Activated CD4-positive, alpha-beta memory T cell treated with anti-CD3 and anti-CD28 coated beads for 36 hours (primary cell): ENCODE measurements around the gene ADAMTS9. TPM values are rescaled to one million over a fixed set of nuclear protein-coding genes. Genes with fewer than 3 reads are reported as not detected.

Source experiments
- CTCF ChIA-PET: fragments of 350-600 bp; sonication (Branson Sonifier 250); formaldehyde crosslinking; loops from one replicate; lab custom pipeline; 2021; ENCODE audit warnings: antibody characterized with exemption, inconsistent platforms; lab: Charles Lee
- POLR2A ChIA-PET: fragments of 350-600 bp; sonication (Branson Sonifier 250); formaldehyde crosslinking; loops from one replicate; lab custom pipeline; 2021; ENCODE audit warnings: antibody characterized with exemption; lab: Charles Lee
- DNase-seq: peaks from one replicate; pipeline ENCODE4 v3.0.0-alpha.2; 2020
- H3K27ac Mint-ChIP-seq: one replicate; pipeline ENCODE4 v1.8.0; 2021; ENCODE audit warnings: mixed read lengths
- H3K27me3 Mint-ChIP-seq: one replicate; pipeline ENCODE4 v1.8.0; 2021; ENCODE audit warnings: mixed read lengths
- H3K36me3 Mint-ChIP-seq: one replicate; pipeline ENCODE4 v1.8.0; 2021; ENCODE audit warnings: mixed read lengths
- H3K4me1 Mint-ChIP-seq: one replicate; pipeline ENCODE4 v1.8.0; 2021; ENCODE audit warnings: low read depth, mixed read lengths
- H3K4me3 Mint-ChIP-seq: one replicate; pipeline ENCODE4 v1.8.0; 2021; ENCODE audit warnings: mild to moderate bottlenecking, mixed read lengths
- H3K9me3 Mint-ChIP-seq: one replicate; pipeline ENCODE4 v1.8.0; 2021; ENCODE audit warnings: mixed read lengths
- intact Hi-C: fragments of 100-400 bp; cut with micrococcal nuclease; formaldehyde crosslinking; loops from one replicate; pipeline ENCODE4 v1.15.1; 2023
- total RNA-seq, 2 experiments: library from RNA; stranded (reverse); gene quantifications; one replicate each; pipeline ENCODE4 v1.2.3, GENCODE V29; 2021

ADAMTS9 gene, protein sequence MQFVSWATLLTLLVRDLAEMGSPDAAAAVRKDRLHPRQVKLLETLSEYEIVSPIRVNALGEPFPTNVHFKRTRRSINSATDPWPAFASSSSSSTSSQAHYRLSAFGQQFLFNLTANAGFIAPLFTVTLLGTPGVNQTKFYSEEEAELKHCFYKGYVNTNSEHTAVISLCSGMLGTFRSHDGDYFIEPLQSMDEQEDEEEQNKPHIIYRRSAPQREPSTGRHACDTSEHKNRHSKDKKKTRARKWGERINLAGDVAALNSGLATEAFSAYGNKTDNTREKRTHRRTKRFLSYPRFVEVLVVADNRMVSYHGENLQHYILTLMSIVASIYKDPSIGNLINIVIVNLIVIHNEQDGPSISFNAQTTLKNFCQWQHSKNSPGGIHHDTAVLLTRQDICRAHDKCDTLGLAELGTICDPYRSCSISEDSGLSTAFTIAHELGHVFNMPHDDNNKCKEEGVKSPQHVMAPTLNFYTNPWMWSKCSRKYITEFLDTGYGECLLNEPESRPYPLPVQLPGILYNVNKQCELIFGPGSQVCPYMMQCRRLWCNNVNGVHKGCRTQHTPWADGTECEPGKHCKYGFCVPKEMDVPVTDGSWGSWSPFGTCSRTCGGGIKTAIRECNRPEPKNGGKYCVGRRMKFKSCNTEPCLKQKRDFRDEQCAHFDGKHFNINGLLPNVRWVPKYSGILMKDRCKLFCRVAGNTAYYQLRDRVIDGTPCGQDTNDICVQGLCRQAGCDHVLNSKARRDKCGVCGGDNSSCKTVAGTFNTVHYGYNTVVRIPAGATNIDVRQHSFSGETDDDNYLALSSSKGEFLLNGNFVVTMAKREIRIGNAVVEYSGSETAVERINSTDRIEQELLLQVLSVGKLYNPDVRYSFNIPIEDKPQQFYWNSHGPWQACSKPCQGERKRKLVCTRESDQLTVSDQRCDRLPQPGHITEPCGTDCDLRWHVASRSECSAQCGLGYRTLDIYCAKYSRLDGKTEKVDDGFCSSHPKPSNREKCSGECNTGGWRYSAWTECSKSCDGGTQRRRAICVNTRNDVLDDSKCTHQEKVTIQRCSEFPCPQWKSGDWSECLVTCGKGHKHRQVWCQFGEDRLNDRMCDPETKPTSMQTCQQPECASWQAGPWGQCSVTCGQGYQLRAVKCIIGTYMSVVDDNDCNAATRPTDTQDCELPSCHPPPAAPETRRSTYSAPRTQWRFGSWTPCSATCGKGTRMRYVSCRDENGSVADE (N-terminal part only)
- total RNA-seq = not detected

DNA sequence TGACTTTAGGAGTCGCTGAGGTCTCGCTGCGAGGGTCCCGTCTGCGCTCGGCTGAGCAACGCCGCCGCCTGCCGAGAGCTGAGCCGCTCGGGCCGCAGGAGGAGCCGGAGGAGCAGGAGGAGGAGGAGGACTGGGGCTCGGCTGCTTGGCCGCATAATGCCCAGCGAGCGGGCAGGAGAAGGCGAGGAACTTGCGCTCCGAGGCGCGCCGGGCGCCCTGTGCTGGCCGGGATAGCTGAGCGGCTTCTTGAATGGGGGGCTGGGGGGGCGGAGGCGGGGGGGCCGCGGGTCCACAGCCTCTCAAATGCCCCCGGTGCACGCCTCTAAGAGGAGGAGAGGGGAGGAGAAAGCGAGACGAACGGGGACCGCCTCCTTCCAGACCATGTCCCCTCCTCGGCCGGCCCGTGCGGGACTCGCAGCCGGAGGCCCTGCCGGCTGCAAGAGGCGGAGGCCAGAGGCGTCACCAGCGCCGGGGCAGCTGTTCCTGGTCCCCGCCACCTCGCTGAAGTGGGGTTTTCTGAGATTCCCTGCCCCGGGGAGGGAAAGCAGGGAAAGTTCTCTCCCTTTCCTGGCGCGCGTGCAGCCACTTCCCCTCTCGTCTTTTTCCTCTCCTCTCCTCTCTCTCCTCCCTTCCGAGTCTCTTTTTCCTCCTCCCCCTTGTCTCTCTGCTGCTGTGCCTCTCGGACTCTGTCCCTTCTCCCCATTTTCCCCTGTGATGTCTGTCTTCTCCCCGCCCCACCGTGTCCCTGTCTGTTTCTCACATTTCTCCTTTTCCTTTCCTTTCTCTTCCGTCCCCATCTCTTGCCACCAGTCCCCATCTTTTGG is at the start of gene ADAMTS9:
Gene ADAMTS9, minus strand, starts transcription at position 220 of the 824 bp plus-strand sequence. CDS start 343 bp downstream, outside the sequence.
- no peak for DNase-seq
- H3K36me3 Mint-ChIP-seq = no peaks in the 10 kb centered on the region
- no peak within 1 kb of the TSS for H3K27ac Mint-ChIP-seq
- H3K27me3 Mint-ChIP-seq = peaks cover 45% of the 10 kb centered on the region
- no peaks in the 10 kb centered on the region for H3K9me3 Mint-ChIP-seq
- H3K4me3 Mint-ChIP-seq = no peak within 1 kb of the TSS
- intact Hi-C loops = no loop called here
- ChIA-PET POLR2A (no interaction called here), CTCF (no interaction called here)
- H3K4me1 Mint-ChIP-seq = peaks cover 8% of the 10 kb centered on the region

- H3K27ac Mint-ChIP-seq = no peak overlapping the region
- no peaks in the 10 kb centered on the region for H3K4me1 Mint-ChIP-seq
- no peak for DNase-seq
- H3K9me3 Mint-ChIP-seq = peaks cover 13% of the 10 kb centered on the region
- no peak overlapping the region for H3K4me3 Mint-ChIP-seq
- no peaks in the 10 kb centered on the region for H3K27me3 Mint-ChIP-seq
- intact Hi-C loops = no loop called here
- POLR2A ChIA-PET = no interaction called here
- H3K36me3 Mint-ChIP-seq = no peaks in the 10 kb centered on the region
- CTCF ChIA-PET = no interaction called here
These were observed 44.8 kb upstream of the ADAMTS9 start for GRCh38 chr3:64732576-64732975.

GRCh38 chr3:64730681-64731080 is 42.9 kb upstream of the ADAMTS9 start:
- Mint-ChIP-seq H3K27ac (no peak overlapping the region), H3K9me3 (peaks cover 13% of the 10 kb centered on the region), H3K27me3 (no peaks in the 10 kb centered on the region), H3K4me3 (no peak overlapping the region), H3K36me3 (no peaks in the 10 kb centered on the region), H3K4me1 (no peaks in the 10 kb centered on the region)
- ChIA-PET POLR2A (no interaction called here), CTCF (no interaction called here)
- DNase-seq = no peak
- intact Hi-C loops = no loop called here

DNA sequence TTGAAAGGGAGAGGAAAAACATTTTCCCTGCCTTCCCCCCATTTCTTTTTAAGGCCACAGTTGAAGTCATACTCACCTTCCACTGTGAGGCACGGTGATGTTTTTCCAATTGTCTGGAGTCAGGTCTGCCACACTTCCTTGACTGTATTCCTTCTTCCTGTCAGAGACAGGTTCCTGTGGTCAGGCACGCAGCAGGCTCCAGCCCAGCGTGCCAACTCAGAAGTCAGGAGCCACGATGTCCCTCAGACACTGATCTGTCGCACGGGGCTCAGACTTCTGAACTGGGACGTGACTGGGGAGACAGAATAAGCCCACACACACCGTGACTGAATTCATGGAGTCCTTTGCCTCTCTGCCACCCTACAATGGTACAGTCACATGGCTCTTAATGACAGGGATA is 41.2 kb upstream of the ADAMTS9 start:
- H3K9me3 Mint-ChIP-seq = peaks cover 10% of the 10 kb centered on the region
- no peaks in the 10 kb centered on the region for H3K4me1 Mint-ChIP-seq
- H3K36me3 Mint-ChIP-seq = no peaks in the 10 kb centered on the region
- no peak for DNase-seq
- no peak overlapping the region for H3K4me3 Mint-ChIP-seq
- no peak overlapping the region for H3K27ac Mint-ChIP-seq
- ChIA-PET CTCF (no interaction called here), POLR2A (no interaction called here)
- H3K27me3 Mint-ChIP-seq = no peaks in the 10 kb centered on the region
- intact Hi-C loops = no loop called here

- intact Hi-C loops = no loop called here
- no peaks in the 10 kb centered on the region for H3K36me3 Mint-ChIP-seq
- peaks cover 8% of the 10 kb centered on the region for H3K9me3 Mint-ChIP-seq
- no peak overlapping the region for H3K27ac Mint-ChIP-seq
- H3K4me3 Mint-ChIP-seq = no peak overlapping the region
- H3K27me3 Mint-ChIP-seq = no peaks in the 10 kb centered on the region
- no peaks in the 10 kb centered on the region for H3K4me1 Mint-ChIP-seq
- ChIA-PET POLR2A (no interaction called here), CTCF (no interaction called here)
- DNase-seq = no peak
These were observed 40.6 kb upstream of the ADAMTS9 start for GRCh38 chr3:64728428-64728827.

GRCh38 chr3:64726414-64727090 is 38.8 kb upstream of the ADAMTS9 start:
- Mint-ChIP-seq H3K27me3 (no peaks in the 10 kb centered on the region), H3K36me3 (no peaks in the 10 kb centered on the region), H3K4me1 (no peaks in the 10 kb centered on the region), H3K27ac (no peak overlapping the region), H3K9me3 (no peaks in the 10 kb centered on the region), H3K4me3 (no peak overlapping the region)
- intact Hi-C loops = no loop called here
- CTCF ChIA-PET = no interaction called here
- POLR2A ChIA-PET = no interaction called here
- no peak for DNase-seq

DNA sequence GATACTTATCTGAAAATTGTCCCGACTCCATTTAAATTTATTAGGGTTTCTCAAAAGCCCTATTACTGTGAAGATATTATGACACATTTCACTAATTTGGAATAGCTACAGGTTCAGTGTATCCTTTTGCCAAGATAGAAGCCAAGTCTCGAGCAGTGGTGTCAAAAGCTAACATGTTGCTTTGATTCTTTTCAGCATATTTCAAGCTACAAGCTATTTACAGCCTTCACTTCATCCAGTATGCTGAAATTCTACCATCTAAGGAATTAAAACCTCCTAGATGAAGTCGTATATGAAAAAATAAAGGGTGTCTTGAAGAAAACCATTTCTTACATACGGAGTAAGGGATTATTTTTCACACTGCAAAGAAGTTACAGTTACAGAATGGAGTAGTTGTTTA is 31.2 kb upstream of the ADAMTS9 start:
- DNase-seq = no peak
- Mint-ChIP-seq H3K27me3 (no peaks in the 10 kb centered on the region), H3K4me3 (no peak overlapping the region), H3K4me1 (no peaks in the 10 kb centered on the region), H3K9me3 (peaks cover 4% of the 10 kb centered on the region), H3K36me3 (no peaks in the 10 kb centered on the region), H3K27ac (no peak overlapping the region)
- intact Hi-C loops = no loop called here
- CTCF ChIA-PET = interaction anchor here (0.8 kb wide), 1 partner anchor 115 kb away, joined by 3 read pairs; no protein-coding TSS in a partner anchor
- POLR2A ChIA-PET = no interaction called here

DNA sequence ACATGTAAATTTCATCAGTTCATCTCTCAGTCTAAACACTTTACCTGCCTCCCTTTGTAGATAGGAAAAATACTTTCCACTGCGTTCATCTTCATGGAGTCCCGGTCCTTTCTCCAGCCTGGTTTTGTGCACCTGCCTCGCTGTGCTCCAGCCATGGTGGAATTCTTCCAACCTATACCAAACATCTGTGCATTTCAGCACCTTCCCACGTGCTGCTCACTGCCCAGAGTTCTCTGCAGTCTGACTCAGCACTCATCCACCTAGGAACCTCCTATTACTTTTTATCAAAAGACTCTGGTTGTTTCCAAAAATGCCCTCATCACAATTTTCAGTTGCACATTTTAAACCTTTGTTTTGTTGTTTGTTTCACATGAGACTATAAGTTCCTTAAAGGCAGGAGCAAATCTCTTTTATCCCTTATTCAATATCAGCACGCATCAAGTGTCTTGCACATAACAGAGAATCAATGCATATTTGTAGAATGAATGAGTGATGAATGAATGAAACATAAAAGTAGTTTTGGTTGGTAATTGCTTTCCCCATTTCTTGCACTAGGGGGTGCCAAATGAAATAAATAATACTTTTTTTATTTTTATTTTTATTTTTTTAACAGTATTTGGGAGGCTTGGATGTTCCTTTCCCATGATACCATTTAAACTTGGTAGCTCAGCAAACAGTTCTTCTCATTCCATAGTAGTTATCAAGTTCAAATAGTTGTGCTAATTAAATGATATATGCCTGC is 30.2 kb upstream of the ADAMTS9 start:
- H3K9me3 Mint-ChIP-seq = peaks cover 4% of the 10 kb centered on the region
- intact Hi-C loops = no loop called here

DNA sequence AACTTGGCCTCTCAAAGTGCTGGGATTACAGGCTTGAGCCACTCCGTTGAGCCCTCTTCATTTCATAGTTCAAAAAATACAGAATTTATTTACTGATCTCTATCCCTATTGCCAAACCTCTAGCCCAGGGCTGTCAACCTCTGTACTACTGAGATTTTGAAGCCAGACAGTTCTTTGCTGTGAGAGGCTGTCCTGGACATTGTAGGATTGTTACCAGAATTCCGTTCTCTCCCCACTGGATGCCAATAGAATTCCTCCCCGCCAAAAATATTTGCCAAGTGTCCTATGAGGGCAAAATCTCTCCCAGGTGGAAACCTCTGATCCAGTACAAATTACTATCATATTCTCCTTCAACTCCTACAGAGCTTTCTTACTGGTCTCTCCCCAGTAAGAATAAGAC is 29.6 kb upstream of the ADAMTS9 start:
- Mint-ChIP-seq H3K9me3 (peaks cover 4% of the 10 kb centered on the region), H3K4me1 (no peaks in the 10 kb centered on the region), H3K36me3 (no peaks in the 10 kb centered on the region), H3K27ac (no peak overlapping the region), H3K4me3 (no peak overlapping the region), H3K27me3 (no peaks in the 10 kb centered on the region)
- POLR2A ChIA-PET = no interaction called here
- intact Hi-C loops = no loop called here
- CTCF ChIA-PET = no interaction called here
- DNase-seq = no peak

More for the DNA sequence above, 30.2 kb upstream of the ADAMTS9 start:
- Mint-ChIP-seq H3K4me1 (no peaks in the 10 kb centered on the region), H3K27me3 (no peaks in the 10 kb centered on the region), H3K27ac (no peak overlapping the region), H3K36me3 (no peaks in the 10 kb centered on the region), H3K4me3 (no peak overlapping the region)
- DNase-seq = no peak
- POLR2A ChIA-PET = no interaction called here
- CTCF ChIA-PET = no interaction called here

DNA sequence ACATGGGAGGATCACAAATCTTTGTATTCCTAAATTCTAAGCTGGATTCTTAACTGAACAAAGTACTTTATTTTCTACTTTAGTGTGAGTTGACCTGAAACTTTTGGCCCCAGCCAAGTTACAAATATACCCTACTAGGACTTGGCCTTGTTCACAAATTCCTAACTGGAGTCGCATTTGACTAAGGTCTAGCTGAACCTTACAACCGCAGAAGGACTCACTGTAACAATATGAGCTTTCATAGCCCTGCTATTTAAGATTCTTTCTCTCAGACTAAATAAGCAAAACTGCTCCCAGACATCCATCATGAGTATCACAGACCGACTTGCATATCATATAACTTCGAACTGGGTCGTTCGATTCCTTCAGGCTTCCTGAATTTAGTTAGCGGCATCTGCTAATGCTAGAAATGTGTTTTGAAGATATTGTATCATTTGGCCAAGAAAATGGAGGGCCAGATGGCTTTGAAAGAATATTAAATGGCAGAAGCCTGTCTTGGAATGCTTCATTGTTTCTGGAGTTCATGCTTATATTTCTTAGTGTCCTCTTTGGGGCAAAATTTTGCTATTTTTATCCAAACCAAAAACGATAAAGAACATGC is 28.4 kb upstream of the ADAMTS9 start:
- H3K9me3 Mint-ChIP-seq = peaks cover 4% of the 10 kb centered on the region
- H3K4me3 Mint-ChIP-seq = no peak overlapping the region
- CTCF ChIA-PET = no interaction called here
- no peaks in the 10 kb centered on the region for H3K27me3 Mint-ChIP-seq
- DNase-seq = no peak
- H3K4me1 Mint-ChIP-seq = no peaks in the 10 kb centered on the region
- no peaks in the 10 kb centered on the region for H3K36me3 Mint-ChIP-seq
- intact Hi-C loops = no loop called here
- POLR2A ChIA-PET = no interaction called here
- H3K27ac Mint-ChIP-seq = no peak overlapping the region
